CD4-positive, alpha-beta T cell treated with Interferon alpha-2 for 1 hour (primary cell): ENCODE results near the gene ECSCR.
"Not testable (repeated sequence)": the region's sequence is repeated elsewhere in the genome, so short reads cannot be mapped to it uniquely, and the experiment has no call there.

Experiments
- DNase-seq, 2 donors: peaks; one replicate each; pipeline ENCODE4 v3.0.0-alpha.2; 2020 to 2022

Gene ECSCR

GRCh38 chr5:139443831-139444453 is 18.6 kb downstream of the ECSCR start:
- DNase-seq, result peak in 1 of 2 donors; percentile 58

DNA sequence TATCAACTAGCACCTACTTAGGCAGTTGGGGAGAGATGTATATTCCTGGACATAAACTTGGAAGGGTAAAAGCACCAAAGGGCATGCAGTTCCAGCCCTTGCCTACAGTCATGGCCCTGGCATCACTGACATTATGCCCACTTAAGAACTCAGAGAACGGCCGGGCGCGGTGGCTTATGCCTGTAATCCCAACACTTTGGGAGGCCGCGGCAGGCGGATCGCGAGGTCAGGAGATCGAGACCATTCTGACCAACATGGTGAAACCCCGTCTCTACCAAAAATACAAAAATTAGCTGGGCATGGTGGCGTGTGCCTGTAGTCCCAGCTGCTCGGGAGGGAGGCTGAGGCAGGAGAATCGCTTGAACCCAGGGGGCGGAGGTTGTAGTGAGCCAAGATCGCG is 22.1 kb downstream of the ECSCR start:
- DNase-seq, result not testable (repeated sequence)

GRCh38 chr5:139439013-139439903 is 23.3 kb downstream of the ECSCR start, which contains the start of gene DNAJC18:
DNAJC18 (minus strand) TSS chr5:139439525; CDS start chr5:139439445, 80 bp downstream.
- DNase-seq, result peak; percentile 91 to 92

DNA sequence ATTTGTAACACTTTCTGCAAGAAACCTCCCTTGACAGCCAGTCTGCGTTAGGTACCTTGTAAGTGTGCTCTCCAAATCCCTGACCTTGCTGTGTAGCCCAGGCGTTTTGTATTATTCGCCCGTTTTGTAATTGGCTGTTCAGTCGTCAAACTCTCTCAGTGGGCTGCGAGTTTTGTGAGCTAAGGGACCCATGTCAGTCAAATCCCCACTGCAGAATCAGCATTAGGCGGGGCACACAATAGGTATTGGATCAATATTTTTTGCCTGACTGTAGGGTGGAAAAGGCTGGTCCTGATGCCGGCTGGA is 23.9 kb downstream of the ECSCR start:
- DNase-seq, result no peak

- DNase-seq, result no peak
Measured at GRCh38 chr5:139435676-139436075, 26.9 kb downstream of the ECSCR start.

- DNase-seq, result no peak
Measured at GRCh38 chr5:139431706-139432105, 30.8 kb downstream of the ECSCR start.

DNA sequence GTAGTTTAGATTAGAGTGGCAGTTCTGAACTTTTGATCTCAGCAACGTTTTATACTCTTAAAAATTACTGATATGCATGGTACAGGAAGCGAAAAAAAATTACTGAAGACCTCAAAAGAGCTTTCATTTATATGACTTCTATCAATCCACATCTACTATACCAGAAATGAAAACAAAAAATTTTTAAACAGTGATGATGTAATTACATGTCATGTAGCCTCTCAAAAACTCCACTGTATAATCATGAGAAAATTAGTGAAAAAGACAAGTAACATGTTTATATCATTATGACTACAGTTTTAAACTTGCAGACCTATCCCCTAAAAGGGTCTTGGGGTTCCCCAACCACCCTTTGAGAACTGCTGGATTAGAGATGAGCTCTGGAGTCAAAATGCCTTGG is 32.5 kb downstream of the ECSCR start:
- no peak for DNase-seq

DNA sequence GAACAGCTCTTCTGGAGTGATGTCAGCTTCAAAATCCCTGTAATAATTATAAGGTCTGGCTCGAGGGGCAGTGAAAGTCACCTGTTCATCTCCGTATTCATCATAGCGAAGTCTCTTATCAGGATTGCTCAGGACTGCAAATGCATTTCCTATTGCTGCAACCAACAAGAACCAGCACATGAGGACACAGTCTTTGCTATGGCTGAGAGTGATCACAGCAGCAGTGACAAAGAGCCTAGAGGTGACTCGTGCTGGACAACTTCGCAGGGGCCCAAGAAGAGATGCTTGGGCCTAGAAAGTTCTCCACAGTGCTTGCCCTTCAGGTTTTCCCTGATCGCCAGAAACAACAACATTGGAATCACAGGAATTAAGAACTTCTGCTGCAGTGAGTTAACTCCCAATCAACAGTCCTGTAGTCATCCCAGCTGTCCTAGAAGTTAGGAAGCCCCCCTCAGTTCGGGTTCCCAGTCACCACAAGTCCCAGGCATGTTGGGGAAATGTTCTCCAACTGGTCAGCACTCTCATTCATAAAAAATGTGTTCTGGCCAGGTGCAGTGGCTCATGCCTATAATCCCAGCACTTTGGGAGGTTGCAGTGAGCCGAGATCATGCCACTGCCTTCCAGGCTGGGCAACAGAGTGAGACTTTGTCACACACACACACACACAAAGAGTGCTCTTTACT is 36.2 kb downstream of the ECSCR start:
- DNase-seq, result no peak

DNA sequence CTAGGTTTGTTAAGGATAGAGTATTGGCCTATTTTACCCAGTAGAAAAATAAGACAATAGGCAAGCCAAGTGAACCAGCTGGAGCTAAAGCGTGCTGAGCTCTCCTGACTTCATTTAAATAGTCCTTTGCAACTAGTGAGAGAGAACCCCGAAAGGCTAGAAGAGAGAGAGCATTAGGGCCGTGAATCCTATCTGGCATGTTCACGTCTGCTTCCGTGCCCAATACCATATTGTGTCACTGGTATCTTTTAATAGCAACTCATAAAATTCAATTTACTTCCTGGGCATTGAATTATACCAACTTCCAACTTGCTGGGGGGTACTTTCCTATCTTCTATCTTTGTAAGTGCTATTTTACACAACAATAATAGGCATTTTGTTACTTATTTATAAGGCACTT is 37.0 kb downstream of the ECSCR start:
- DNase-seq, result no peak

GRCh38 chr5:139422307-139422893 is 40.1 kb downstream of the ECSCR start:
- DNase-seq, result peak; percentile 73 to 88

- DNase-seq, result no peak
Measured at GRCh38 chr5:139419226-139420192, 43.0 kb downstream of the ECSCR start.

DNA sequence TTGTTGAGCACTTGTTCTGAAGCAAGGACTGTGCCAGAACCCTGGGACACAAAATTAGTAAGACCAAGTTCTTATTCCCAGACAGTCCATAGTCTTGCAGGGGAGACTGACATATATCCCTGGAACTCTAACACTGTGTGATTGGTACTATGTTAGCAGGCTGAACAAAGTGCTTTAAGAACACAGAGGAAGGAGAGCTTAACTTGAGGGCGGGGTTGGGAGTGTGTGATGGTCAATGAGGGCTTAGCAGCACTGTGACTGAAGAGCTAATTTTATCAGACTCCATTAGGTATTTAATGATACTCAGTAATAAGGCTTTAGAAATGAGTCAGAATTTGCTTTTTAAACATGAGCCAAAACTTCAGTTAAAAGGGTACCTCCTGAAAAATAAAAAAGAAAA is 43.8 kb downstream of the ECSCR start:
- DNase-seq, result no peak

DNA sequence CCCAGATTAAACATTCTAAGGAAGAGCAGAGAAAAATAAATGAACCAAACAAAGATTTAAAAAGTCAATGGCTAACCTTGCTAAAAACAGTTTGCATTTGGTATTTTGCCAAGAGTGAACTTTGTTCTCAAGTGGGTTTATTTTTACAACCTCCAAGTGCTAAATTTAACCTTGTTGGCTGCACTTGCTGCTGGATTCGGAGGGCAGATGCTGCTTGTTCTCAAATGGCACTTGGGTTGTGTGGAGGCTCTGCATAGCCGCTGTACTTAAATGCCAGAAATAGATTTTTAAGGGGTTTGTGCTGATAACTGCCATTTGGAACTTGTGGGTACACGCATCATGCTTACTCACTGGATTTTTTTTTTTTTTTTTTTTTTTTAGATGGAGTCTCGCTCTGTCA is 45.3 kb downstream of the ECSCR start:
- DNase-seq, result no peak

DNA sequence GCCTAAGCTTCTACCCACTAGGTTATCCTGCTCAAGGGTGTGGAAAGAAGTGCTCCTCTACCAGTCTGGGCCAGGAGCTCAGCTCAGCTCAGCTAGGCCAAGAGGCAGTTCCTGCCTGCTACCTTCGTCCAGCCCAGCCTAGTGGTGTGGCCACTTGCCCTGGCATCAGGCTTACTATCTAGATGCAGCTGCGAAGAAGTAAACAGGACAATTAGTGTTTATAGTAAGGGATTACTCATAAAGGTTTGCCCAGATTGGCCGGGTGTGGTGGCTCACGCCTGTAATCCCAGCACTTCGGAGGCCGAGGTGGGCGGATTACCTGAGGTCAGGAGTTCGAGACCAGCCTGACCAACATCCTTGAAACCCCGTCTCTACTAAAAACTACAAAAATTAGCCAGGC is 45.9 kb downstream of the ECSCR start:
- DNase-seq, result no peak

- DNase-seq, result no peak
Measured at GRCh38 chr5:139415869-139416268, 46.7 kb downstream of the ECSCR start.

DNA sequence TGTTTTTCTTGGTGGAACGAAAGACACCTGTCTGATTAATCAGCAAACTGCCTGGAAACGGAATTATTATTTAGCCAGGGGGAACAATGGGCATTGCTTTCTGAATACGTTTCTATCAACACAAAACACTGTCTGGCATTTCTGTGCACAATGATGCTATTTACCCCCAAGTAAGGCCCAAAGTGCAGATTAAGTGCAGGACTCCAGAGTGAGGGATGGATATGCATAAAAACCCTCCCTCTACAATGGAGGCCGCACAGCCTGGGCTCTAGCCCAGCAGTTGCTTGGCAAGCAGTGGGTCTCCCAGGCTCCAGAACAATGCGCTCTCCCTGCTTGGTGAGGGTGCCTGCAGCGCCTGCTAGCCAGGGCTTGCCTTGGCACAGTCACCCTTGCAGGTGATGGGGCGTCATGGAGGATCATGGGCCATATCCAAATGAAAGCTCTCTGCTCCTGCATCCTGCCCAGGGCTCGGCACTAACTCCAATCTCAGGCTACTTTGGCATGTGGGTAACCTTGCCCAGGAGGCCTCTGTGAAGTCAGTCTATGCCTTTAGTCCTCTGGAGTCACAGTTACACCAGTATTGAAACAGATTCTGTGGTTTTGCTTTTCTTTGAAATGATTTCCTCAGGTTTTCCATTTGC is 47.2 kb downstream of the ECSCR start:
- no peak for DNase-seq

- peak in 1 of 2 donors; percentile 14 for DNase-seq
Measured at GRCh38 chr5:139414581-139415130, 47.9 kb downstream of the ECSCR start.

DNA sequence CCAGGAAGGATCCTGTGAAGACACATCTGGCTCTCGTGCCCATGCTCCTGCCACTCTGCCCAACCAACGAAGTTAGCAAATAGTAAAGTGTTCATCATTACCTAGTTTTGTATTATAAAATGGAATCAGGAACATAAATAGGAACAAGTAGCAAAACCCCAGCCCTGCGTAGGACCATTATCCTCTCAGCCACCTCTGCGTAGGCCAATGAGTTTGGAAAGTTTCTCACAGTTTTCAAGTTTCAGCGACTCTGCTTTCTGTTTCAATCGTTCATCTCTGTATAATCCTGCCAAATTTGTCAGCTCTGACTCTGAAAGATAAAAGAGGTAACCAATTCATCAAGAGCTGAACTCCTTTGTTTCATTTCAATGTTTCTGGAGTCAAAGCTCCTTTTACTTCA is 48.6 kb downstream of the ECSCR start:
- no peak for DNase-seq

DNA sequence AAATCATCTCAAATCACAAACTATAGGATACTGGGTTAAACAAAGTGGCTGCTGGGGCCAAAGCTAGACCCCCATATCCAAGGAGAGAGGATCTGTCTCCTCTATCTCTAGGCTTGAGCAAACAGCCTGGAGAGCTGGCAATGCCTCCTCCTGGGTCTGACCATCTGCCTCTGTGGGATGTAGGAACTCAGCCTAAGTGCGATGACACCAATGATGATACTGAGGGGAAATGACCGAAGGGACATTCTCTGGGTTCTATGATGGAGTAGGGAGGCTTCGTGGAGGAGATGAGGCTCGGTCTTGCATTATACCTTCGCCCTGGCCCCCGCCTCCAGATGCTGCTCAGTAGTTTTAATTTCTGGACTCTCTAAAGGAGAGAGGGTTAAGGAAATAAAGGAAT is 49.4 kb downstream of the ECSCR start:
- DNase-seq, result no peak

- no peak for DNase-seq
Measured at GRCh38 chr5:139410993-139411828, 51.3 kb downstream of the ECSCR start.
